ENCODE measurements around the gene GDPD4. TPM values are rescaled to one million over a fixed set of nuclear protein-coding genes. Genes with fewer than 3 reads are reported as not detected.

The GDPD4 gene
- total RNA-seq, 4 donors from 2014 or later = 0.07 to 1.2 TPM; not detected in 2

GRCh38 chr11:77172666-77172982 is 128.9 kb downstream of the GDPD4 start:
- no peak overlapping the region for H3K27ac ChIP-seq
- H3K27me3 ChIP-seq = no peaks in the 10 kb centered on the region
- H3K9me3 ChIP-seq = no peaks in the 10 kb centered on the region
- TF ChIP-seq POLR2A (IDR thresholded peaks at IDR 0.05) (no peak), CTCF (IDR thresholded peaks at IDR 0.05) (no peak)
- no peak overlapping the region for H3K4me3 ChIP-seq
- H3K4me1 ChIP-seq = no peaks in the 10 kb centered on the region
- intact Hi-C loops (cut with DNase I; ENCODE audit: low total_unique reads) = no loop called here
- no peaks in the 10 kb centered on the region for H3K36me3 ChIP-seq
- DNase-seq = no peak

- intact Hi-C loops (cut with DNase I; ENCODE audit: low total_unique reads) = no loop called here
- Histone ChIP-seq H3K36me3 (no peaks in the 10 kb centered on the region), H3K4me1 (no peaks in the 10 kb centered on the region), H3K27me3 (no peaks in the 10 kb centered on the region), H3K27ac (no peak overlapping the region), H3K9me3 (no peaks in the 10 kb centered on the region), H3K4me3 (no peak overlapping the region)
- no peak for TF ChIP-seq POLR2A (IDR thresholded peaks at IDR 0.05)
- no peak for TF ChIP-seq CTCF (IDR thresholded peaks at IDR 0.05)
- no peak for DNase-seq
Observed at GRCh38 chr11:77171885-77172665, 129.4 kb downstream of the GDPD4 start.

- H3K4me3 ChIP-seq = no peak overlapping the region
- H3K9me3 ChIP-seq = no peaks in the 10 kb centered on the region
- no peaks in the 10 kb centered on the region for H3K4me1 ChIP-seq
- TF ChIP-seq POLR2A (IDR thresholded peaks at IDR 0.05) = no peak
- TF ChIP-seq CTCF (IDR thresholded peaks at IDR 0.05) = no peak
- no peaks in the 10 kb centered on the region for H3K27me3 ChIP-seq
- no peaks in the 10 kb centered on the region for H3K36me3 ChIP-seq
- DNase-seq = no peak
- no peak overlapping the region for H3K27ac ChIP-seq
- intact Hi-C loops (cut with DNase I; ENCODE audit: low total_unique reads) = no loop called here
Observed at GRCh38 chr11:77171254-77171653, 130.2 kb downstream of the GDPD4 start.

GRCh38 chr11:77170107-77170506 is 131.4 kb downstream of the GDPD4 start:
- Histone ChIP-seq H3K36me3 (no peaks in the 10 kb centered on the region), H3K27ac (no peak overlapping the region), H3K9me3 (no peaks in the 10 kb centered on the region), H3K4me3 (no peak overlapping the region), H3K27me3 (no peaks in the 10 kb centered on the region), H3K4me1 (no peaks in the 10 kb centered on the region)
- TF ChIP-seq POLR2A (IDR thresholded peaks at IDR 0.05) (no peak), CTCF (IDR thresholded peaks at IDR 0.05) (no peak)
- intact Hi-C loops (cut with DNase I; ENCODE audit: low total_unique reads) = no loop called here
- DNase-seq = no peak

GRCh38 chr11:77167791-77168190 is 133.7 kb downstream of the GDPD4 start:
- no peak for DNase-seq
- no peak overlapping the region for H3K27ac ChIP-seq
- no peaks in the 10 kb centered on the region for H3K27me3 ChIP-seq
- no peak for TF ChIP-seq POLR2A (IDR thresholded peaks at IDR 0.05)
- TF ChIP-seq CTCF (IDR thresholded peaks at IDR 0.05) = no peak
- intact Hi-C loops (cut with DNase I; ENCODE audit: low total_unique reads) = no loop called here
- no peaks in the 10 kb centered on the region for H3K36me3 ChIP-seq
- H3K4me3 ChIP-seq = no peak overlapping the region
- no peaks in the 10 kb centered on the region for H3K9me3 ChIP-seq
- H3K4me1 ChIP-seq = no peaks in the 10 kb centered on the region

All from uterus (tissue), 4 donors.